Stomach (tissue), 9 donors: Measurements from ENCODE around the gene HARS1. TPM values are rescaled to one million over a fixed set of nuclear protein-coding genes. Genes with fewer than 3 reads are reported as not detected.
"Not testable (repeated sequence)": the region's sequence is repeated elsewhere in the genome, so short reads cannot be mapped to it uniquely, and the experiment has no call there.

Experiments
- DNase-seq, 2 donors: peaks; one replicate each; pipeline versions ENCODE4 v3.0.0 to v3.0.0-alpha.2; 2013 to 2019
- H3K27ac ChIP-seq, 5 donors: fragments of 200-600 bp in 4 of 5; sonication (generic) in 4 of 5; one replicate each; pipeline ENCODE4 v1.5.1; 2013 to 2019; ENCODE audit warnings: mild to moderate bottlenecking in 1 of 5, moderate library complexity in 1 of 5
- H3K27me3 ChIP-seq, 3 donors: fragments of 200-600 bp; sonication (generic); one replicate each; pipeline ENCODE4 v1.5.1; 2017 to 2019; ENCODE audit warnings: mixed run types in 1 of 3
- H3K36me3 ChIP-seq, 4 donors: fragments of 200-600 bp; sonication (generic); 1 replicate in 3 of 4; 2 replicates in 1 of 4; pipeline ENCODE4 v1.5.1; 2016 to 2019
- H3K4me1 ChIP-seq, 4 donors: fragments of 200-600 bp; sonication (generic); one replicate each; pipeline ENCODE4 v1.5.1; 2016 to 2019
- H3K4me3 ChIP-seq, 4 donors: fragments of 200-600 bp; sonication (generic) in 3 of 4; one replicate each; pipeline ENCODE4 v1.5.1; 2016 to 2019; ENCODE audit warnings: mild to moderate bottlenecking in 1 of 4
- H3K9me3 ChIP-seq, 4 donors: fragments of 200-600 bp; sonication (generic); one replicate each; pipeline ENCODE4 v1.5.1; 2016 to 2019
- EP300 ChIP-seq: sonication (generic); formaldehyde crosslinking; IDR thresholded peaks from one replicate; pipeline ENCODE4 v1.6.1; 2017; ENCODE audit warnings: antibody characterized with exemption
- POLR2A ChIP-seq, 4 donors: fragments of 450-650 bp; IDR thresholded peaks; one replicate each; pipeline ENCODE4 v1.6.1; 2016; ENCODE audit warnings: antibody characterized with exemption in 4 of 4, control low read depth in 2 of 4, mild to moderate bottlenecking in 1 of 4, moderate library complexity in 1 of 4
- POLR2AphosphoS5 ChIP-seq, 3 donors: sonication (generic); formaldehyde crosslinking; IDR thresholded peaks; one replicate each; pipeline ENCODE4 v1.6.1; 2016; ENCODE audit warnings: antibody characterized with exemption in 3 of 3
- WGBS, 5 donors: extraction: QIAGEN DNeasy Blood & Tissue Kit in 3 of 5; methylation state at CpG; one replicate each; pipeline versions ENCODE4 v1.1.5 to v1.1.7; 2013 to 2018; 5-methylcytosine and 5-hydroxymethylcytosine counted together
- intact Hi-C: fragments of 100-400 bp; cut with DNase I; formaldehyde crosslinking; loops from one replicate; pipeline ENCODE4 v1.15.1; 2023; ENCODE audit warnings: low total_unique reads
- polyA plus RNA-seq, 3 donors: library from polyadenylated mRNA; stranded (reverse); fragments of 200-250 nt; gene quantifications; one replicate each; pipeline ENCODE4 v1.2.3, GENCODE V29; 2013
- total RNA-seq, 5 donors: library from RNA; depleted of rRNA; stranded (reverse); fragments of >200 nt; gene quantifications; one replicate each; pipeline versions ENCODE4 v1.1.0 to v1.2.3, GENCODE V29; 2014 to 2016
- TF ChIP-seq, protein P1 (sequence below), 7 experiments: fragments of 450-650 bp in 4 of 7; fragments of 200-600 bp in 3 of 7; sonication (generic) in 3 of 7; IDR thresholded peaks; one replicate each; pipeline ENCODE4 v1.5.1; 2016 to 2019; ENCODE audit warnings: antibody characterized with exemption in 7 of 7, control low read depth in 2 of 7, mild to moderate bottlenecking in 1 of 7
- donor health status: healthy with polysubstance abuse.
- donor health status: Bipolar disorder and iron deficiency.
- donor health status: healthy.

HARS1 gene
- total and polyA plus RNA-seq, 8 donors = 22.9 to 117 (median 50.8) TPM

DNA sequence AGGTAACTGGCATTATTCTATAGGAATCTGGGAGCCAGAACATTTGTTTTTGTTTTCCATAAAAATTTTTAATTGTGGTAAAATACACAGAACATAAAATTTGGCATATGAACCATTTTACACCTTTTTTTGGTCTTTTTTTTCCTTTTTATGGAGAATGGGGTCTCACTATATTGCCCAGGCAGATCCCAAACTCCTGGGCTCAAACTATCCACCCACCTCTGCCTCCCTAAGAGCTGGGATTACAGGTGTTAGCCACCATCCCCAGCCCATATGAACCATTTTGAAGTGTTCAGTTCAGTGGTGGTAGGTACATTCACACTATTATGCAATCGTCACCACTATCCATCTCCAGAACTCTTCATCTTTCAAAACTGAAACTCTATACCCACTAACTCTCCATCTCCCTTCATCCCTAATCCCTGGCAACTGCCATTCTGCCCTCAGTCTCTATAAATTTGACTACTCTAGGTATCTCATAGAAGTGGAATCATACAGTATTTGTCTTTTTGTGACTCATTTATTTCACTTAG is 22.5 kb upstream of the HARS1 start:
- intact Hi-C loops = no loop called here
- 77 to 92% (median 89%) methylated on average over 1 of the region's 1 CpG for WGBS, 5 donors
- Histone ChIP-seq H3K4me1 (peaks cover 0 to 20% (median 10%) of the 10 kb centered on the region in 4 donors), H3K9me3 (no peaks in the 10 kb centered on the region), H3K27ac (no peak overlapping the region), H3K4me3 (no peak overlapping the region), H3K36me3 (no peaks in the 10 kb centered on the region), H3K27me3 (no peaks in the 10 kb centered on the region)
- TF ChIP-seq POLR2A (IDR thresholded peaks at IDR 0.05) (no peak), EP300 (no peak), POLR2AphosphoS5 (IDR thresholded peaks at IDR 0.05) (no peak)
- TF ChIP-seq, protein P1, sequence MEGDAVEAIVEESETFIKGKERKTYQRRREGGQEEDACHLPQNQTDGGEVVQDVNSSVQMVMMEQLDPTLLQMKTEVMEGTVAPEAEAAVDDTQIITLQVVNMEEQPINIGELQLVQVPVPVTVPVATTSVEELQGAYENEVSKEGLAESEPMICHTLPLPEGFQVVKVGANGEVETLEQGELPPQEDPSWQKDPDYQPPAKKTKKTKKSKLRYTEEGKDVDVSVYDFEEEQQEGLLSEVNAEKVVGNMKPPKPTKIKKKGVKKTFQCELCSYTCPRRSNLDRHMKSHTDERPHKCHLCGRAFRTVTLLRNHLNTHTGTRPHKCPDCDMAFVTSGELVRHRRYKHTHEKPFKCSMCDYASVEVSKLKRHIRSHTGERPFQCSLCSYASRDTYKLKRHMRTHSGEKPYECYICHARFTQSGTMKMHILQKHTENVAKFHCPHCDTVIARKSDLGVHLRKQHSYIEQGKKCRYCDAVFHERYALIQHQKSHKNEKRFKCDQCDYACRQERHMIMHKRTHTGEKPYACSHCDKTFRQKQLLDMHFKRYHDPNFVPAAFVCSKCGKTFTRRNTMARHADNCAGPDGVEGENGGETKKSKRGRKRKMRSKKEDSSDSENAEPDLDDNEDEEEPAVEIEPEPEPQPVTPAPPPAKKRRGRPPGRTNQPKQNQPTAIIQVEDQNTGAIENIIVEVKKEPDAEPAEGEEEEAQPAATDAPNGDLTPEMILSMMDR (IDR thresholded peaks at IDR 0.05) = no peak
- DNase-seq = no peak

DNA sequence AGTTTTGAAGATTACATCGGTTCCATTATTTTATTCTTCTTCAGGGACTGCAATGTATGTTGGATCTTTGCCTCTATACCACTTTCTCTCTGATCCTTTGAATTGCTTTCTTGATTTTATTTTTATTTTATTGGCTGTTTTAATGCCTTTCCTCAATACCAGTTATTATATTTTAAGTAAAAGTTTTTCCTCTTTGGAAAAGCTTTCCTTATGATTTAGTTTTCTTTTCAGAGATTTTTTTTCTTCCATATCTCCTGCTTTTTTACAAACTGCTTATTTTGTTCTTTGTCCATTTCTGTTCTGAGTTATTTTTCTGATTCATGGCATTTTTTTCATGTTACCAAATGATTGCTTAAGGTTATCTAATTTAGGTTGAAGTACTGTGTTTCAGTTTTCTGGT is 20.6 kb upstream of the HARS1 start:
- Histone ChIP-seq H3K36me3 (peaks cover 0 to 14% (median 10%) of the 10 kb centered on the region in 4 donors), H3K27ac (peak overlapping the region in 4 of 5 donors; percentile 86 to 97 (median 96)), H3K27me3 (no peaks in the 10 kb centered on the region), H3K4me3 (peak overlapping the region; percentile 50 to 59 (median 52)), H3K4me1 (peaks cover 0 to 20% (median 10%) of the 10 kb centered on the region in 4 donors), H3K9me3 (no peaks in the 10 kb centered on the region)
- TF ChIP-seq, protein P1 (IDR thresholded peaks at IDR 0.05) = no peak
- TF ChIP-seq POLR2AphosphoS5 (IDR thresholded peaks at IDR 0.05) (no peak), POLR2A (IDR thresholded peaks at IDR 0.05) (no peak), EP300 (no peak)
- WGBS, 5 donors = 76 to 94% (median 90%) methylated on average over 1 of the region's 1 CpG
- intact Hi-C loops = no loop called here
- DNase-seq = no peak

DNA sequence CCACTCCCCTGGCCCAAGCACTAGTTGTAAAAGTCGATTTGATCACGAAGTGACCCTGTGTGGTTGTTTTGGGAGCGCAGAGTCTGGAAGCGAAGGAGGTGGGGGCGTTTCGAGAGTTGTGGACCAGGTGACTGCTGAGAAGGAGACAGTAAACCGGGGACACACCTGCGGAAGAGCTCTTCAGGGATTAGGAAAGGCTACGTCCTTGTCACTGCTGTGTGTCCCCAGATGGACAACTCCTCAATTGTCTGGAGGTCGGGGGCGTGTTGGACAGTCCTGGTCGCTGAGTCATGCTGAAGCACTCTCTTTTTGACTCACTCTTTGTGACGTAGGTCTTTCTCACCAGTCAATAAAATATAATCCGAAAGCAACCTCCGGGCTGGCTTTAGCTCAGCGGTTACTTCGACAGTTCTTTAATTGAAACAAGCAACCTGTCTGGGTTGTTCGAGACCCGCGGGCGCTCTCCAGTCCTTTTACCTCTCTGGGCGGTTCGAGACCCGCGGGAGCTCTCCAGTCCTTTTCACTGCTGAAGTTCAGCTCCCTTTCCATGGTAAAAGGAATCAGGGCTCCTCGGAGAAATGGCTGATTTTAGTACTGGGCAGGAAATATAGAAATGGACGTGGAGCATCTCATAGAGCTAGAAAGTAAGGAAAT is 19.9 kb upstream of the HARS1 start:
- TF ChIP-seq EP300 = no peak
- TF ChIP-seq, protein P1 (IDR thresholded peaks at IDR 0.05) = no peak
- peak; percentile 34 to 86 (median 74) for TF ChIP-seq POLR2AphosphoS5 (IDR thresholded peaks at IDR 0.05)
- no peak for TF ChIP-seq POLR2A (IDR thresholded peaks at IDR 0.05)
- Histone ChIP-seq H3K36me3 (peaks cover 3 to 22% (median 18%) of the 10 kb centered on the region in 4 donors), H3K4me3 (peak overlapping the region; percentile 50 to 59 (median 52)), H3K27ac (peak overlapping the region; percentile 86 to 97 (median 96)), H3K9me3 (no peaks in the 10 kb centered on the region), H3K27me3 (no peaks in the 10 kb centered on the region), H3K4me1 (peaks cover 0 to 20% (median 10%) of the 10 kb centered on the region in 4 donors)
- WGBS, 5 donors = 0 to 1% (median 0%) methylated on average over 27 of the region's 27 CpGs
- intact Hi-C loops = no loop called here
- DNase-seq = peak; percentile 88

DNA sequence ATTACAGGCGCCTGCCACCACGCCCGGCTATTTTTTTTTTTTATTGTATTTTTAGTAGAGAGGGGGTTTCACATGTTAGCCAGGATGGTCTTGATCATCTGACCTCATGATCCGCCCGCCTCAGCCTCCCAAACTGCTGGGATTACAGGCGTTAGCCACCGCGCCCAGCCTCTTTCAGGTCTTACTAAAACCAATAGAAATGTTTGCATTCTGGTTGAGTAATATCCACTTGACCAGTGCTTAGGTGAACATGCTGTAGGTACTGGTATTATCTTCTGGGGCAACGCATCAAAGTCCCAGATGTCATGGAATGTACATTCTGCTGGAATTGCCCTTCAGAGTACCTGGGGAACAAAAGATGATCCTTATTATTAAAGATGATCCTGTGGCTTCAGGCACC is 17.6 kb upstream of the HARS1 start:
- WGBS, 5 donors = 80 to 94% (median 89%) methylated on average over 9 of the region's 9 CpGs
- Histone ChIP-seq H3K4me1 (peaks cover 0 to 20% (median 10%) of the 10 kb centered on the region in 4 donors), H3K27ac (peak overlapping the region in 2 of 5 donors; percentile 8 to 97), H3K36me3 (peaks cover 16 to 44% (median 40%) of the 10 kb centered on the region in 4 donors)
- H3K4me3 ChIP-seq, DNase-seq, H3K27me3 ChIP-seq, intact Hi-C loops, H3K9me3 ChIP-seq: not testable (repeated sequence)

DNA sequence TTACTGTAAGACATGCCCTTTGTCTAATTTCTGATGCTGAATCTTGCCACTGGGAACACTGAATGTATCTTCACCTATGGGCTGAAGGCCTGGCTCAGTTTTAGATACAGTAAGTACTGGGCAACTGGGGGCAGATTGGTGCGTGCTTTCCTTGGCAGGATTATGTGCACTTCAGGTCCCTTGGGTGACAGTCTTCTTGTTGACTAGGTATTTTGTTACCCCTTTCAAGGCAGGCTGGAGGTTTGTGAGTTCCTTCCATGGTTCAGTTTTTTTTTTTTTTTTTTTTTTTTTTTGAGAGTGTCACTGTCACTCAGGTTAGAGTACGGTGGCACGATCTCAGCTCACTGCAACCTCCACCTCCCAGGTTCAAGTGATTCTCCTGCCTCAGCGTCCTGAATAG is 16.6 kb upstream of the HARS1 start:
- H3K9me3 ChIP-seq = no peaks in the 10 kb centered on the region
- intact Hi-C loops = no loop called here
- no peak for DNase-seq
- peaks cover 0 to 20% (median 10%) of the 10 kb centered on the region in 4 donors for H3K4me1 ChIP-seq
- TF ChIP-seq POLR2AphosphoS5 (IDR thresholded peaks at IDR 0.05) (no peak), POLR2A (IDR thresholded peaks at IDR 0.05) (no peak), EP300 (no peak)
- TF ChIP-seq, protein P1 (IDR thresholded peaks at IDR 0.05) = no peak
- H3K4me3 ChIP-seq = no peak overlapping the region
- no peak overlapping the region for H3K27ac ChIP-seq
- H3K36me3 ChIP-seq = peaks cover 24 to 54% (median 50%) of the 10 kb centered on the region in 4 donors
- 84 to 97% (median 92%) methylated on average over 4 of the region's 4 CpGs for WGBS, 5 donors
- no peaks in the 10 kb centered on the region for H3K27me3 ChIP-seq
